LNCaP clone FGC (cell line): ENCODE measurements around the gene ENO4.

Source experiments
- DNase-seq: peaks from one replicate; pipeline ENCODE4 v3.0.0-alpha.2; 2011; ENCODE audit warnings: low read depth
- H3K4me3 ChIP-seq: 2 replicates; pipeline ENCODE4 v1.5.1; 2011; ENCODE audit warnings: mild to moderate bottlenecking, low read depth, low read length, control low read depth
- TF ChIP-seq, protein P1 (sequence below): IDR thresholded peaks from 2 replicates; pipeline ENCODE4 v1.5.1; 2012; ENCODE audit warnings: mild to moderate bottlenecking; ENCODE audit not compliant: control insufficient read depth, insufficient read depth; ENCODE audit errors: extremely low read depth

Gene ENO4

DNA sequence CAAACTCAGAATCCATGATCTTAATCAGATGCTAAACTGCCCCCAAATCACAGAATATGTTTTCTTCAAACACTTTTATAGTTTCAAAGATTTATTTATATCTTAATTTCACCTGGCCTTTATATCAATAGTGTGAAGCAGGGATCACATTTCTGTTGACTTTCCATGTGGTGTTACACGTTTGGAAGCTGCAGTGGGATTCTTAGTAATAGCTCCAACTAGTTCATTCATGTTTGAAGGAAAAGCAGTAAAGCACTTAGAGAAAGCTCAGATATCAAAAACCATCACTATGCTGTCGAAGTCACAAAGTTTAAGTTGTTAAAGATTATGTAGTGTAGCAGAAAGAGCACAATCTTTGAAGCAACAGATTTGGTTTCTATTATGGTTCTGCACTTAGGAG lies 16.8 kb downstream of the ENO4 start:
- DNase-seq: no peak
- TF ChIP-seq, protein P1, sequence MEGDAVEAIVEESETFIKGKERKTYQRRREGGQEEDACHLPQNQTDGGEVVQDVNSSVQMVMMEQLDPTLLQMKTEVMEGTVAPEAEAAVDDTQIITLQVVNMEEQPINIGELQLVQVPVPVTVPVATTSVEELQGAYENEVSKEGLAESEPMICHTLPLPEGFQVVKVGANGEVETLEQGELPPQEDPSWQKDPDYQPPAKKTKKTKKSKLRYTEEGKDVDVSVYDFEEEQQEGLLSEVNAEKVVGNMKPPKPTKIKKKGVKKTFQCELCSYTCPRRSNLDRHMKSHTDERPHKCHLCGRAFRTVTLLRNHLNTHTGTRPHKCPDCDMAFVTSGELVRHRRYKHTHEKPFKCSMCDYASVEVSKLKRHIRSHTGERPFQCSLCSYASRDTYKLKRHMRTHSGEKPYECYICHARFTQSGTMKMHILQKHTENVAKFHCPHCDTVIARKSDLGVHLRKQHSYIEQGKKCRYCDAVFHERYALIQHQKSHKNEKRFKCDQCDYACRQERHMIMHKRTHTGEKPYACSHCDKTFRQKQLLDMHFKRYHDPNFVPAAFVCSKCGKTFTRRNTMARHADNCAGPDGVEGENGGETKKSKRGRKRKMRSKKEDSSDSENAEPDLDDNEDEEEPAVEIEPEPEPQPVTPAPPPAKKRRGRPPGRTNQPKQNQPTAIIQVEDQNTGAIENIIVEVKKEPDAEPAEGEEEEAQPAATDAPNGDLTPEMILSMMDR: no peak
- H3K4me3 ChIP-seq: no peak overlapping the region

DNA sequence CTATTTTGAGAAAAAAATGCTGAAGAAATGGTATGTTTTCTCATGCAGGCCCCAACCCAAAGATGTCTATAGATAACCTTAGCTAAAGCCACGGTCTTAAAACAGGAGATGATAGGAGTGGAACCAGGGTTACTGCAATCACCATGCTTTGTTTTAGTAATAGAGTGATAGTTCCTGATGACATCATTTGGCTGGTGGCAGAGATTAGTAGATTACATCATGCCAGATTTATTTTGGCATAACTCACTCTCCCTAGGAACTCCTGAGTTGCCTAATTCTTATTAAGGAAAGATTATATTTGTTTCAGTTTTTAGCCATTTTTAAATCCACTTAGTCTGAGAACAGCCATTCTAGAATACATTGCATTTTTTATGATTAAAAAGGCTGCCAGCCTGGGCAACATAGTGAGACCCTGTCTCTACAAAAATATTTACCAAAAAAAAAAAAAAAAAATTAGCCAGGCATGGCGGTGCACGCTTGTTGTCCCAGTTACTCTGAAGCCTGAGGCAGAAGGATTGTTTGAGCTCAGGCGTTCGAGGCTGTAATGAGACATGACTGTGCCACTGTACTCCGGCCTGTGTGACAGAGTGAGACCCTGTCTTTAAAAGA lies 17.8 kb downstream of the ENO4 start:
- H3K4me3 ChIP-seq: no peak overlapping the region
- TF ChIP-seq, protein P1: no peak
- DNase-seq: peak; percentile 48

DNA sequence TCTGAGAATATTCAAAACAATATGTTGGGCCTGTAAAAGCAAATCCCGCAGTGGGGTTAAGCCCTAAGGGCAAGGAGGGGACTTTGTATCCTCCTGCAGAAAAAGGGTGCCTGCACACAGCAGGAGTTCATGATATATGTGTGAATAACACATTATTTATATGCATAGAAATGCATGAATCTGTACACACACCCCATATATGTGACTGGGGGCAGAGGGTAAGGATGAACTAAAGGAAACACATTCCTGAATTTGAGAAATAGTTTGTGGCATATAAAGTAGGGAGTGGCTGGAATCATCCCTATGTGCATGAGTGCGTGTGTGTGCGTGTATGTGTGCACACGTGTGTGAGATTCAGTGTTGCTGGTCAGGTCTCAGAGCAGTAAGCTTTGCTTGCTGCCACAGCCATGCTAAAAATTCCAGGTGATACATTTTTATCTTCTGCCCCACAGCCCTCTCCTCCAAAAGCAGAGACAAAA lies 18.9 kb downstream of the ENO4 start:
- TF ChIP-seq, protein P1: no peak
- no peak for DNase-seq
- no peak overlapping the region for H3K4me3 ChIP-seq

DNA sequence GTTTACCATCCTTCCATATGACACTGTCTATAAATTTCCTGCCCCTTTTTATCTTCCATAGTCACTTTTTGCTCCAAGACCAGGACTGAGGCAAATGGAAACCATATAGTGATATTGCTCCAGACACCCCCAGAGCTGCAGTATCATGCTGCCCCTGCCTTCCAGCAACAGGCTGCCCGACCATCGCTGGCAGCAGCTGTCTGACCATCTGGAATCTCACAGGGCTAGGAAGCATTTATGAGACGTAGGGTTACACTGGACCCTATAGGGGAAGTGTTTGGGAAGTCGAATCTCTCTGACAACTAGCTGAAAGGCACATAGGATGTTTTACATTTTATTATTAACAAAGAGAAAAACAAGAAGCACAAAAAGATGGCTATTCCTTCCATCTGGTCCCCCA lies 19.4 kb downstream of the ENO4 start:
- DNase-seq: no peak
- TF ChIP-seq, protein P1: no peak
- H3K4me3 ChIP-seq: no peak overlapping the region

DNA sequence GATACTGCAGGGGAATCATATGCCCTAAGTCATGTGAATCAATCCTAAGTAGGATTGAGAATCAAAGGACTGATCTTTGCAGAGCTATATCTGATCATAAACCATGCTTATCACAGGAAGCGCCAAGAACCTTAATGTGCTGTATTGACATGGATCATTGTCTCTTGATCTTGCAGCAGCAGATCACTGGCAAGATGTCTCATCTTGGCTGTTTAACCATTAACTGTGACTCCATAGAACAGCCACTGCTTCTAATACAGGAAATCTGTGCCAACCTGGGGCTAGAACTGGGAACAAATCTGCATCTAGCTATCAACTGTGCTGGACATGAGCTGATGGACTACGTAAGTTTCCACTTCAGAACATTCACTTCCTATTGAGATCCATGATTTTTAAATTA lies 21.6 kb downstream of the ENO4 start:
- TF ChIP-seq, protein P1: no peak
- no peak for DNase-seq
- H3K4me3 ChIP-seq: no peak overlapping the region

DNA sequence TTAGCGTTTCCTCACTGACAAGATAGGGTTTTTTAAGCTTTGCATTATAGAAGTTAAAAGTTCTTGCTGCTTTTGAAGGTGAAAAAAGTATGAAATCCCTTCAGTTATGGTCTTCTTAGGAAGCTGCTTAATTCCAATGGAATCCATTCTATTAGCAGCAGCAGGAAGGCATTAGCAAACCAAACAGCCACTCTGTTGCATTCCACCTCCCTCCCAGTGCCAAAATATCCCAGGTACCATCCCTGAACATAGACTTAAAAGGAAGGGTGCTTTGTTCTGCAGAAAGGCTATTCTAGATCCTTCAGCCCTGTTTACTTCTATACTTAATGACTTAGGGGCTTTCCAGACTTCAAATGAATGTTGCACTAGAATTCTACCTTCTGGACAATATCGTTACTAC lies 23.8 kb downstream of the ENO4 start:
- TF ChIP-seq, protein P1: no peak
- no peak overlapping the region for H3K4me3 ChIP-seq

DNA sequence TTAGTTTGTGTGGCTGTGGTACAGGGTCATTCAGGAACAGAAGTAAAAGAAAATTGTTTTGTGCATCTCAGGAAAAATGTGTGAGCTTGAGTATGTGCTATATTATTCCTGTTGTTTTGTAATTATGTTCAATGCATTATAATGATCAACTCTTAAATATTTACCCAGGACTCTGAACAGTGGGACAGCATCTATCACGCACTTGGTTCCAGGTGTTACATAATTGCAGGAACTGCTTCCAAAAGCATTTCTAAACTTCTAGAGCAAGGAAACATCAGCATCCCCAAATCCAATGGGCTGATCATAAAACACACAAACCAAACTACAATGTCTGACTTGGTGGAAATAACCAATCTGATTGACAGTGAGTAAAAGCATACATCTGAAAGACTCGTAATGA lies 26.6 kb downstream of the ENO4 start:
- H3K4me3 ChIP-seq: no peak overlapping the region
- DNase-seq: no peak
- TF ChIP-seq, protein P1: no peak

More for the DNA sequence above, 23.8 kb downstream of the ENO4 start:
- DNase-seq: no peak
